ENCODE results near the gene HIRA. TPM values are rescaled to one million over a fixed set of nuclear protein-coding genes. Genes with fewer than 3 reads are reported as not detected.

HIRA gene
- total RNA-seq, 1 experiment from 2014 or later, result 51.0 TPM

DNA sequence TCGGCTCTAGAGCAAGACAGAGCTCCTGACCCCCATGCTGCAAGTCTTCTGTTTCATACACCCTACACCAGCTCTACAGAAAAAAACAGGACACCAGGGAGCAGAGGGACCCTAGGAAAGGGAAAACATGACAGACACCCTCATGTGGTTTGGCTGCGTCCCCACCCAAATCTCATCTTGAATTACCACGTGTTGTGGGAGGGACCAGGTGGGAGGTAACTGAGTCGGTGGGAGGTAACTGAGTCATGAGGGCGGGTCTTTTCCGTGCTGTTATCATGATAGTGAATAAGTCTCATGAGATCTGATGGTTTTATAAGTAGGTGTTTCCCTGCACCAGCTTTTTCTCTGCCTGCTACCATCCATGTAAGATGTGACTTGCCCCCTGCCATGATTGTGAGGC lies 22.6 kb upstream of the HIRA start:
- ChIA-PET POLR2A (no interaction called here), CTCF (no interaction called here)
- H3K27ac Mint-ChIP-seq, result no peak overlapping the region
- H3K9me3 Mint-ChIP-seq, result no peaks in the 10 kb centered on the region
- H3K4me1 Mint-ChIP-seq, result 0 out of 2 replicates have a peak, but pooled peaks cover 4% of the 10 kb centered on the region
- H3K36me3 Mint-ChIP-seq, result peaks cover 59% of the 10 kb centered on the region
- no peak for ATAC-seq
- no peak for TF ChIP-seq SOX15 (CRISPR knock-in tag; IDR thresholded peaks at IDR 0.05)
- no peak for TF ChIP-seq ZNF512 (CRISPR knock-in tag; IDR thresholded peaks at IDR 0.05; ENCODE audit: borderline replicate concordance)
- no peak for TF ChIP-seq NR1H2 (CRISPR knock-in tag; IDR thresholded peaks at IDR 0.05)
- TF ChIP-seq RORB (CRISPR knock-in tag; IDR thresholded peaks at IDR 0.05), result no peak
- TF ChIP-seq USF2 (CRISPR knock-in tag; IDR thresholded peaks at IDR 0.05), result no peak
- no peak for TF ChIP-seq FOXK1 (CRISPR knock-in tag; IDR thresholded peaks at IDR 0.05)
- TF ChIP-seq, protein P1, sequence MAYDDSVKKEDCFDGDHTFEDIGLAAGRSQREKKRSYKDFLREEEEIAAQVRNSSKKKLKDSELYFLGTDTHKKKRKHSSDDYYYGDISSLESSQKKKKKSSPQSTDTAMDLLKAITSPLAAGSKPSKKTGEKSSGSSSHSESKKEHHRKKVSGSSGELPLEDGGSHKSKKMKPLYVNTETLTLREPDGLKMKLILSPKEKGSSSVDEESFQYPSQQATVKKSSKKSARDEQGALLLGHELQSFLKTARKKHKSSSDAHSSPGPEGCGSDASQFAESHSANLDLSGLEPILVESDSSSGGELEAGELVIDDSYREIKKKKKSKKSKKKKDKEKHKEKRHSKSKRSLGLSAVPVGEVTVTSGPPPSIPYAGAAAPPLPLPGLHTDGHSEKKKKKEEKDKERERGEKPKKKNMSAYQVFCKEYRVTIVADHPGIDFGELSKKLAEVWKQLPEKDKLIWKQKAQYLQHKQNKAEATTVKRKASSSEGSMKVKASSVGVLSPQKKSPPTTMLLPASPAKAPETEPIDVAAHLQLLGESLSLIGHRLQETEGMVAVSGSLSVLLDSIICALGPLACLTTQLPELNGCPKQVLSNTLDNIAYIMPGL (CRISPR knock-in tag; IDR thresholded peaks at IDR 0.05), result no peak
- TF ChIP-seq SMAD4 (CRISPR knock-in tag; IDR thresholded peaks at IDR 0.05), result no peak
- TF ChIP-seq, protein P2, sequence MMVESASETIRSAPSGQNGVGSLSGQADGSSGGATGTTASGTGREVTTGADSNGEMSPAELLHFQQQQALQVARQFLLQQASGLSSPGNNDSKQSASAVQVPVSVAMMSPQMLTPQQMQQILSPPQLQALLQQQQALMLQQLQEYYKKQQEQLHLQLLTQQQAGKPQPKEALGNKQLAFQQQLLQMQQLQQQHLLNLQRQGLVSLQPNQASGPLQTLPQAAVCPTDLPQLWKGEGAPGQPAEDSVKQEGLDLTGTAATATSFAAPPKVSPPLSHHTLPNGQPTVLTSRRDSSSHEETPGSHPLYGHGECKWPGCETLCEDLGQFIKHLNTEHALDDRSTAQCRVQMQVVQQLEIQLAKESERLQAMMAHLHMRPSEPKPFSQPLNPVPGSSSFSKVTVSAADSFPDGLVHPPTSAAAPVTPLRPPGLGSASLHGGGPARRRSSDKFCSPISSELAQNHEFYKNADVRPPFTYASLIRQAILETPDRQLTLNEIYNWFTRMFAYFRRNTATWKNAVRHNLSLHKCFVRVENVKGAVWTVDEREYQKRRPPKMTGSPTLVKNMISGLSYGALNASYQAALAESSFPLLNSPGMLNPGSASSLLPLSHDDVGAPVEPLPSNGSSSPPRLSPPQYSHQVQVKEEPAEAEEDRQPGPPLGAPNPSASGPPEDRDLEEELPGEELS (CRISPR knock-in tag; IDR thresholded peaks at IDR 0.05), result no peak
- TF ChIP-seq PRRX2 (CRISPR knock-in tag; IDR thresholded peaks at IDR 0.05), result no peak
- no peak for TF ChIP-seq TEAD1 (CRISPR knock-in tag; IDR thresholded peaks at IDR 0.05)
- TF ChIP-seq GABPB1 (CRISPR knock-in tag; IDR thresholded peaks at IDR 0.05), result no peak
- TF ChIP-seq ZNF219 (CRISPR knock-in tag; IDR thresholded peaks at IDR 0.05; ENCODE audit: borderline replicate concordance), result no peak
- no peak for TF ChIP-seq KAT7 (CRISPR knock-in tag; IDR thresholded peaks at IDR 0.05; ENCODE audit: borderline replicate concordance)
- no peak for TF ChIP-seq IRF2 (CRISPR knock-in tag; IDR thresholded peaks at IDR 0.05; ENCODE audit: borderline replicate concordance, low read depth)
- TF ChIP-seq RELA (CRISPR knock-in tag; IDR thresholded peaks at IDR 0.05; ENCODE audit: borderline replicate concordance), result no peak
- TF ChIP-seq NR3C1 (CRISPR knock-in tag; conservative IDR thresholded peaks at IDR 0.05; ENCODE audit: low read depth), result no peak
- TF ChIP-seq ZNF317 (CRISPR knock-in tag; IDR thresholded peaks at IDR 0.05; ENCODE audit: borderline replicate concordance, low read depth), result no peak
- TF ChIP-seq, protein P3, sequence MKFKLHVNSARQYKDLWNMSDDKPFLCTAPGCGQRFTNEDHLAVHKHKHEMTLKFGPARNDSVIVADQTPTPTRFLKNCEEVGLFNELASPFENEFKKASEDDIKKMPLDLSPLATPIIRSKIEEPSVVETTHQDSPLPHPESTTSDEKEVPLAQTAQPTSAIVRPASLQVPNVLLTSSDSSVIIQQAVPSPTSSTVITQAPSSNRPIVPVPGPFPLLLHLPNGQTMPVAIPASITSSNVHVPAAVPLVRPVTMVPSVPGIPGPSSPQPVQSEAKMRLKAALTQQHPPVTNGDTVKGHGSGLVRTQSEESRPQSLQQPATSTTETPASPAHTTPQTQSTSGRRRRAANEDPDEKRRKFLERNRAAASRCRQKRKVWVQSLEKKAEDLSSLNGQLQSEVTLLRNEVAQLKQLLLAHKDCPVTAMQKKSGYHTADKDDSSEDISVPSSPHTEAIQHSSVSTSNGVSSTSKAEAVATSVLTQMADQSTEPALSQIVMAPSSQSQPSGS (CRISPR knock-in tag; IDR thresholded peaks at IDR 0.05; ENCODE audit: borderline replicate concordance, low read depth), result no peak
- no peak overlapping the region for H3K4me3 Mint-ChIP-seq
- no peaks in the 10 kb centered on the region for H3K27me3 Mint-ChIP-seq (ENCODE audit: low read depth)
- DNase-seq (ENCODE audit: low spot score), result no peak

DNA sequence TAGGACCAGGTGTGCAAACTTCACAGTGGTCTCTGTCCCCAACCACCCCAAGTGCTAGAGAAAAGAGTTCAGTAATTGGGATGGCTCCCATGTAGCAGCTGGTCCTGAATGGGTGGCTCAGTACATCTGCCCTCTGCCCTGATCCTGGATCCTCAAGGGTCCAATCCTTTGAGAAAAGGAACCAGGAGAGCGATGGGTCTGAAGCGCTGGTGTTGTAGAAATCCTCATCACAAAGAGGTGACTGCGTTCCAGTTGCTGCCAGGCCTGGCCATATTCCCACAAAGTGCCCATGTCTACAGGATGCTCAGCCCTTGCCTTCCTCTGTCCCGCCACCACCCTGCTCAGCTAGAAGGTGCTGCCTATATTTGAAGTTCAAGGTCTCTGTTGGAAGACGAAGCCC lies 22.2 kb upstream of the HIRA start:
- Mint-ChIP-seq H3K9me3 (no peaks in the 10 kb centered on the region), H3K4me3 (no peak overlapping the region), H3K36me3 (peaks cover 59% of the 10 kb centered on the region), H3K27me3 (ENCODE audit: low read depth) (no peaks in the 10 kb centered on the region), H3K27ac (no peak overlapping the region), H3K4me1 (peaks cover 5% of the 10 kb centered on the region; the same call in 1 of the 2 replicates)
- DNase-seq (ENCODE audit: low spot score) (no peak), ATAC-seq (no peak)
- CTCF ChIA-PET, result no interaction called here
- POLR2A ChIA-PET, result no interaction called here
- TF ChIP-seq JUN (CRISPR knock-in tag; IDR thresholded peaks at IDR 0.05) (no peak), EMX1 (CRISPR knock-in tag; IDR thresholded peaks at IDR 0.05) (no peak), PREB (CRISPR knock-in tag; IDR thresholded peaks at IDR 0.05; ENCODE audit: borderline replicate concordance) (no peak), FOXJ3 (CRISPR knock-in tag; IDR thresholded peaks at IDR 0.05; ENCODE audit: borderline replicate concordance) (no peak), USF1 (CRISPR knock-in tag; IDR thresholded peaks at IDR 0.05) (no peak), TP53 (CRISPR knock-in tag; IDR thresholded peaks at IDR 0.05) (no peak), MXD4 (CRISPR knock-in tag; IDR thresholded peaks at IDR 0.05; ENCODE audit: borderline replicate concordance) (no peak)
- TF ChIP-seq, protein P1 (CRISPR knock-in tag; IDR thresholded peaks at IDR 0.05), result no peak
